Measurements from ENCODE around the gene TBL1XR1.
"Not testable (repeated sequence)": the region's sequence is repeated elsewhere in the genome, so short reads cannot be mapped to it uniquely, and the experiment has no call there.

TBL1XR1 gene

DNA sequence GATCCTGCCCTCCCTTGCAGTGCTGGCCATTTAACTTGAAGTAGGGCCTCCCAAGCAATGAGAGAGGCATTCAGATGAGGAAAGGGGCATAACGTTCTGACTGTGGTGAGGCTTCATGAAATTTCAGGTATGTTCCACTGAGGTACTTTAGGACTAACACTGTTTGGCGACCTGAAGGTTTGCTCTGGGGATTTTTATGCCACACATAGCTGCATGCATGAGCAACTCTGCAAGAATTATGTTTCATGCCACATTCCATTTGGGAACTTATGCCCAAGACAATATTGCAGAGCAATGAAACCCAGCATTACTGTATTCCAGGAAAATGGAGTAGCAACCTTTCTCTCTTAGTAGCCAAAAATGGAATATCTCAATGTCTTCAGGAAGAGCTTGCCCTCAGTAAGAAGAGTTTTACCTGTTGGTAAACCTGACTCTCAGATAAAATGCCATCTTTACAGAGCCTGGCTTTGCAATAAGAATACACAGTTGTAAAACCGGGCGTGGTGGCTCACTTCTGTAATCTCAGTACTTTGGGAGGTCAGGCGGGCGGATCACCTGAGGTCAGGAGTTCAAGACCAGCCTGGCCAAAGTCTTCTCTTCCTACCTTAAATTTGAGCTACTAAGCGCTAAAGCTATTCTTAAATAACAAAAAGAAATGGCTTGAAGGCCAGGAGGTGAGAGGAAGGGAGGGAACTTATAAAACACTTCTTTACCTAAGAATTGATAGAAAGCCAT lies 16.7 kb upstream of the TBL1XR1 start:
- no peaks in the 10 kb centered on the region for H3K27me3 Mint-ChIP-seq
- no peaks in the 10 kb centered on the region for H3K9me3 Mint-ChIP-seq
- peaks cover 4% of the 10 kb centered on the region for H3K4me1 Mint-ChIP-seq (ENCODE audit: low read depth)
- no peak for DNase-seq
- no peaks in the 10 kb centered on the region for H3K36me3 Mint-ChIP-seq (ENCODE audit: low read depth)
- H3K27ac Mint-ChIP-seq = no peak overlapping the region
- no peak overlapping the region for H3K4me3 Mint-ChIP-seq

- no peaks in the 10 kb centered on the region for H3K36me3 Mint-ChIP-seq (ENCODE audit: low read depth)
- no peak overlapping the region for H3K27ac Mint-ChIP-seq
- H3K4me3 Mint-ChIP-seq = no peak overlapping the region
- H3K4me1 Mint-ChIP-seq (ENCODE audit: low read depth) = peaks cover 4% of the 10 kb centered on the region
- H3K9me3 Mint-ChIP-seq = no peaks in the 10 kb centered on the region
- no peak for DNase-seq
- H3K27me3 Mint-ChIP-seq = no peaks in the 10 kb centered on the region
Measured at GRCh38 chr3:177212756-177213155, 15.5 kb upstream of the TBL1XR1 start.

GRCh38 chr3:177212278-177212610 lies 15.0 kb upstream of the TBL1XR1 start:
- Mint-ChIP-seq H3K27me3 (no peaks in the 10 kb centered on the region), H3K36me3 (ENCODE audit: low read depth) (no peaks in the 10 kb centered on the region), H3K27ac (no peak overlapping the region), H3K4me3 (no peak overlapping the region), H3K4me1 (ENCODE audit: low read depth) (peaks cover 4% of the 10 kb centered on the region), H3K9me3 (no peaks in the 10 kb centered on the region)
- no peak for DNase-seq

DNA sequence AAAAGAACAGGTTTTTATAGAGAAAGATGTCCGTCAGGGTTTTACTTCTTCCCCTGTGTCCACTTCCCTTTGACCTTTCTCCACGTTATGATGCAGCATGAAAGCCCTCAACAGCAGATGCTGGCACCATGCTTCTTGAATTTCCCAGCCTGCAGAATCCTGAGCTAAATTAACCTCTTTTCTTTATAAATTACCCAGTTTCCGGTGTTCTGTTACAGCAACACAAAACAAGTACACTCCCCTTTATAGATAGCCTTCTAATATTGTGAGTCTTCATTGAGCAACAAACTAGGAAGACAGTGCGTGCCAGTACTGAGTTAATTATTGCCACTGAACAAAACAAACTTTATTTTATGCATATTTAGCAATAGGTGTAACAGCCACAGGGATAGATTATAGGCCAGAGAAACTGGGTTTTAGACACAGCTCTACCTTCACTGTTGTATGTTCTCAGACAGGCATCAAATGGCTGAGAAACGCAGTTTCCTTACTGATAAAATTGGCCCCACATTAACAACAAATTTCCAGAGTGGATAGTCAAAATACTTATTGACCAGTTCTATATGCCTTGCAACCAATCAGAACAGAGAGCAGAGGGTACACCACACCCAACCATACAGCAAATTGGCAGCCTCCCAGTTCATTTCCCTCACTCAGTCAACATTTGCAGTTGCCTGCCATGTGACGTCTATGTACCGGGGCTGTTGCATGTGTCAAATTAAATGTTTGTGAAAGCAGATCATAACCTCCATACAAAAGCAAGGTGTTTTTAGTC lies 14.4 kb upstream of the TBL1XR1 start:
- H3K4me3 Mint-ChIP-seq = no peak overlapping the region
- H3K27ac Mint-ChIP-seq = no peak overlapping the region
- DNase-seq = no peak
- H3K36me3 Mint-ChIP-seq (ENCODE audit: low read depth) = no peaks in the 10 kb centered on the region
- H3K4me1 Mint-ChIP-seq (ENCODE audit: low read depth) = peaks cover 4% of the 10 kb centered on the region
- no peaks in the 10 kb centered on the region for H3K27me3 Mint-ChIP-seq
- no peaks in the 10 kb centered on the region for H3K9me3 Mint-ChIP-seq

DNA sequence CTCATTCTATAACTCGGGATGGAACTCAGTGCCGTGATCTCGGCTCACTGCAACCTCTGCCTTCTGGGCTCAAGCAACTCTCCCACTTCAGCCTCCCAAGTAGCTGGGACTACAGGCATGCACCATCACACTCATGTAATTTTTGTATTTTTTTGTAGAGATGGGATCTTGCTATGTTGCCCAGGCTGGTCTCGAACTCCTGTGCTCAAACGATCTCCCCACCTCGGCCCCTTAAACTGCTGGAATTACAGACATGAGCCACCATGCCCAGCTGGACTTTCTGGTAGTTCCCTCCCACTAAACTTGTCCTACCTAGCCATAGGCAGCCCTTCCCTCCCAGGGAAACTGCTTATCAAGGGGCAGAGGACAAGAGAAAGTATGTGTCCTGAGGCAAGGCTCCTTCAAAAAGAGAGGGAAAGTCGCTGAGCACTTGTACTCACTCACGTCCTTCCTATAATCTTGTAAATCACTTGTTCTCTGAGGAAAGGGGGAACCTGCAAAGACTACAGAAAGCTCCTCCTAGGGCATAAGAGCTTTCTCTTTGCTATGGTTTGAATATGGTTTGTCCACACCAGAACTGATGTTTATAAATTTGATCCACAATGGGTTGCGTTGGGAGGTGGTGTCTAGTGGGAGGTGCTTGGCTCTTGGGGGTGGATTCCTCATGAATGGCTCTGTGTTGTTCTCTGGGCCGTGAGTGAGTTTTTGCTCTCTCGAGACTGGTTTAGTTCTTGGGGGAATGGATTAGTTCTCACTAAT lies 13.6 kb upstream of the TBL1XR1 start:
- no peaks in the 10 kb centered on the region for H3K27me3 Mint-ChIP-seq
- H3K27ac Mint-ChIP-seq = no peak overlapping the region
- H3K9me3 Mint-ChIP-seq = no peaks in the 10 kb centered on the region
- H3K4me1 Mint-ChIP-seq (ENCODE audit: low read depth) = peaks cover 7% of the 10 kb centered on the region
- H3K36me3 Mint-ChIP-seq (ENCODE audit: low read depth) = no peaks in the 10 kb centered on the region
- no peak overlapping the region for H3K4me3 Mint-ChIP-seq
- DNase-seq = no peak

DNA sequence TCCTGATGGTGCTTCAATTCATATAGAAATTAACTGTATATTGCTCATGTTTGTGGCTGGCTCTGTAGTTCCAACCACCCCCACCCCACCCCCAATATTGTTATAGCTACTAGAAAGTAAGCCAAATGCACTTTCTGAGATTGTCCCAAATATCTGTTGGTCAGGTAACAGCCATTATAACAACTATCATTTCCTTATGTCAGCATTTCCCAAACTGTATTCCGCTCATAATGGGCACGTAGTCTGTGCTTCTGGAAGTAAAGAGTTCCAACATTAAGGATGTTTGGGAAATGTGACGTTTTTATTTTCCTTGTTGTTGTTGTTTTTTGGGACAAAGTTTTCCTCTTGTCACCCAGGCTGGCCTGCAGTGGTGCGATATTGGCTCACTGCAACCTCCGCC lies 12.2 kb upstream of the TBL1XR1 start:
- peaks cover 7% of the 10 kb centered on the region for H3K4me1 Mint-ChIP-seq (ENCODE audit: low read depth)
- no peak overlapping the region for H3K27ac Mint-ChIP-seq
- H3K36me3 Mint-ChIP-seq (ENCODE audit: low read depth) = no peaks in the 10 kb centered on the region
- H3K4me3 Mint-ChIP-seq = no peak overlapping the region
- no peaks in the 10 kb centered on the region for H3K9me3 Mint-ChIP-seq
- no peak for DNase-seq
- H3K27me3 Mint-ChIP-seq = no peaks in the 10 kb centered on the region

GRCh38 chr3:177208781-177209180 lies 11.5 kb upstream of the TBL1XR1 start:
- Mint-ChIP-seq H3K27me3 (no peaks in the 10 kb centered on the region), H3K36me3 (ENCODE audit: low read depth) (no peaks in the 10 kb centered on the region), H3K4me3 (no peak overlapping the region), H3K9me3 (no peaks in the 10 kb centered on the region), H3K4me1 (ENCODE audit: low read depth) (peaks cover 7% of the 10 kb centered on the region), H3K27ac (no peak overlapping the region)
- no peak for DNase-seq

DNA sequence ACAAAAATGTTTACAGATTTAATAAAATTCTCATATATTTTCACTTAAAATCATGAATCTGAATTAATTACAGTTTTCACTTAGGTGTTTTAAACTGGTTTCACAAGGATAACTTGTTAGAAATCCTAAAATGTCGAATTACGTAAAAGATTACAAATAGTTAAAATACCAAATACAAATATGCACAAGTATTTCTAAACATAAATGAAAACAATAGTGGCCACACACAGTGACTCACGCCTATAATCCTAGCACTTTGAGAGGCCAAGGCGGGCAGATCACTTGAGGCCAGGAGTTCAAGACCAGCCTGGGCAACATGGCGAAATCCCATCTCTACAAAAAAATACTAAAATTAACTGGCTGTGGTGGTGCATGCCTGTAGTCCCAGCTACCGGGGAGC lies 10.9 kb upstream of the TBL1XR1 start:
- Mint-ChIP-seq H3K9me3 (no peaks in the 10 kb centered on the region), H3K4me1 (ENCODE audit: low read depth) (peaks cover 10% of the 10 kb centered on the region), H3K4me3 (no peak overlapping the region), H3K36me3 (ENCODE audit: low read depth) (no peaks in the 10 kb centered on the region), H3K27ac (no peak overlapping the region), H3K27me3 (no peaks in the 10 kb centered on the region)
- no peak for DNase-seq

DNA sequence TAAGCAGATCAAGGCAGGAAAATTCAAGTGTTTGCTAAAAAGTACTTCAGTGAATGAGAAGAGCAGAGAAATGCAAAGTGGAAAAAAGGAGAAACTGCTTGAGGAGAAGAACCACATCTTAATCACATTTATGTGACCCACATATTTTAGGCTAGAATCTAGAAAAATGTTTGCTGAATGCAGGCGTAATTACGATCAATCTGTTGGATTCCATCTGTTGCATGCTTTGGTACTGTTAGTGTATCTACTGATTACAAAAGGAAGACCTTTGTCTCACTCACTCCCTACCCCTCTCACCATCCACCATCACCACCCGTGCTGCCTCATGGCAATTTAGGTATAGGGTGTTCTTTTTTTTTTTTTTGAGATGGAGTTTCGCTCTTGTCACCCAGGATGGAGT lies 9.7 kb upstream of the TBL1XR1 start:
- Mint-ChIP-seq H3K27me3 (no peaks in the 10 kb centered on the region), H3K4me1 (ENCODE audit: low read depth) (peaks cover 21% of the 10 kb centered on the region)

GRCh38 chr3:177203689-177204395 lies 6.6 kb upstream of the TBL1XR1 start:
- Mint-ChIP-seq H3K4me3 (no peak overlapping the region), H3K9me3 (no peaks in the 10 kb centered on the region), H3K4me1 (ENCODE audit: low read depth) (peaks cover 46% of the 10 kb centered on the region), H3K27ac (no peak overlapping the region), H3K36me3 (ENCODE audit: low read depth) (no peaks in the 10 kb centered on the region), H3K27me3 (no peaks in the 10 kb centered on the region)
- DNase-seq = no peak

More for the DNA sequence above, 9.7 kb upstream of the TBL1XR1 start:
- no peaks in the 10 kb centered on the region for H3K36me3 Mint-ChIP-seq (ENCODE audit: low read depth)
- no peak overlapping the region for H3K4me3 Mint-ChIP-seq
- no peaks in the 10 kb centered on the region for H3K9me3 Mint-ChIP-seq
- no peak for DNase-seq
- H3K27ac Mint-ChIP-seq = no peak overlapping the region

DNA sequence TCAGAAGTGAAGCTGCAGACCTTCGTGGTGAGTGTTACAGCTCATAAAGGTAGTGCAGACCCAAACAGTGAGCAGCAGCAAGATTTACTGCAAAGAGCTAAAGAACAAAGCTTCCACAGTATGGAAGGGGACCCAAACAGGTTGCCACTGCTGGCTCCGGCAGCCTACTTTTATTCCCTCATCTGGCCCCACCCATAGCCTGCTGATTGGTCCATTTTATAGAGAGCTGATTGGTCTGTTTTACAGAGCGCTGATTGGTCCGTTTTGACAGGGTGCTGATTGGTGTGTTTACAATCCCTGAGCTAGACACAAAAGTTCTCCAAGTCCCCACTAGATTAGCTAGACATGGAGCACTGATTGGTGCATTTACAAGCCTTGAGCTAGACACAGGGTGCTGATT lies 5.7 kb upstream of the TBL1XR1 start:
- not testable (repeated sequence) for H3K36me3 Mint-ChIP-seq (ENCODE audit: low read depth); H3K9me3 Mint-ChIP-seq; H3K4me3 Mint-ChIP-seq; DNase-seq; H3K27me3 Mint-ChIP-seq
- Mint-ChIP-seq H3K27ac (peak overlapping the region; percentile 98), H3K4me1 (ENCODE audit: low read depth) (peaks cover 53% of the 10 kb centered on the region)

DNA sequence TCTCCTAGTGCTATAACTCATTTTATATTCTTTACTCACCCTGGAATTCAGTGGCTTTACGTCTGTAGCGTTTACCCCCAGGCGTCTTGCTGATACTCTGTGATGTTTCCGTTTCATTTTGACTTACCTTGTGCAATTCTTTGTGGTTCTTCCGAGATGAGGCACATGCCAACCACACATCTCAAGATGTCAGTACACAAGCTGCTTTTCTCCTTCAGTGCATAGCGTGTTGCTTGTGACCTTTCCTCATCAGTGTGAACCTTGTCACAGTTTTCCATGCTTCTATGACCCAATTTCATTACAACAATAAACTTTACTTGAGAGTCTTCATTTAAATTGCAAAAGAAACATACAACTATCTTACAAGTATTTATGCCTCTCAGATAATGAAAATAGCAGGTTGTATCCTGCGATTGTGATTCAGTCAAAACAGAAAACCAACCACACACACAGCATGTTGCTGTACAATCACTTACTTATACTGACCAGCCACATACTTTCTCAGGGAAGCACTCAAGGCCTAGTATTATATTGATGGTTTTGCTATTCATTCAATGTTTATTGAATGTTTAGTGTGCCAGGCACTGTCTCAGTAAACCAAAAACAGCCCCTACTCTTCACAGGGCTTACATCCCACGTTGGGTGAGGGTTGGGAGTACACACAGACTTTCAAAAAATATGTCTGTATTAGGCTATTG lies 4.6 kb upstream of the TBL1XR1 start:
- no peak for DNase-seq
- peak overlapping the region; percentile 56 for H3K4me3 Mint-ChIP-seq
- no peaks in the 10 kb centered on the region for H3K27me3 Mint-ChIP-seq
- peak overlapping the region; percentile 98 for H3K27ac Mint-ChIP-seq
- no peaks in the 10 kb centered on the region for H3K9me3 Mint-ChIP-seq
- no peaks in the 10 kb centered on the region for H3K36me3 Mint-ChIP-seq (ENCODE audit: low read depth)
- H3K4me1 Mint-ChIP-seq (ENCODE audit: low read depth) = peaks cover 55% of the 10 kb centered on the region

DNA sequence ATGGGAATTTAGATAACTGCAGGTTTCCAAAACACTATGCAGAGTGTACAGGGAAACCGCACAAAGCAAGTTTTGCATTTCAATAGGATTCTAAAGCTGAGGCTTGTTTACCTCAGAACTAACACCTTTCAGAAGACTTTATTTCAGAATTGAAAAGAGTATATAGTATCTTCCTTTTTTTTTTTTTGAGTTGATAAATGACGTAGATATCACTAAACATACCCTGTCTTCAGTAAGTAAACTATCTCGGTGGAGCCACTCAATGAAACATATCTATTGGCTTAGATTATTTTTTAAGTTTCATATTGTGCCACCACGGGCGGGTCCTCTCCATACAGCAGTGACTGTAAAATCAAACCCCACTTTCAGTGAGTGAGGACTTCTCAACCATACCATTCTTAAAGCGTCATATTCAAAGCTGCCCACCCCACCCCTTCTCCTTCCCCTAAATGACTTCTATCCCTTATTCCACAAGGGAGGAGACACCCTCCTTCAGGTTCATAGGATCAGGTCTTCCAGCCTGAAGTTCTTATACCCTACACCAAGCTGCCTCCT lies 2.0 kb upstream of the TBL1XR1 start:
- Mint-ChIP-seq H3K27me3 (no peaks in the 10 kb centered on the region), H3K4me1 (ENCODE audit: low read depth) (peaks cover 63% of the 10 kb centered on the region), H3K27ac (peak overlapping the region; percentile 86), H3K36me3 (ENCODE audit: low read depth) (peaks cover 23% of the 10 kb centered on the region), H3K4me3 (peak overlapping the region; percentile 75), H3K9me3 (no peaks in the 10 kb centered on the region)
- DNase-seq = no peak
